ENCODE results near the gene CCKAR.

DNA sequence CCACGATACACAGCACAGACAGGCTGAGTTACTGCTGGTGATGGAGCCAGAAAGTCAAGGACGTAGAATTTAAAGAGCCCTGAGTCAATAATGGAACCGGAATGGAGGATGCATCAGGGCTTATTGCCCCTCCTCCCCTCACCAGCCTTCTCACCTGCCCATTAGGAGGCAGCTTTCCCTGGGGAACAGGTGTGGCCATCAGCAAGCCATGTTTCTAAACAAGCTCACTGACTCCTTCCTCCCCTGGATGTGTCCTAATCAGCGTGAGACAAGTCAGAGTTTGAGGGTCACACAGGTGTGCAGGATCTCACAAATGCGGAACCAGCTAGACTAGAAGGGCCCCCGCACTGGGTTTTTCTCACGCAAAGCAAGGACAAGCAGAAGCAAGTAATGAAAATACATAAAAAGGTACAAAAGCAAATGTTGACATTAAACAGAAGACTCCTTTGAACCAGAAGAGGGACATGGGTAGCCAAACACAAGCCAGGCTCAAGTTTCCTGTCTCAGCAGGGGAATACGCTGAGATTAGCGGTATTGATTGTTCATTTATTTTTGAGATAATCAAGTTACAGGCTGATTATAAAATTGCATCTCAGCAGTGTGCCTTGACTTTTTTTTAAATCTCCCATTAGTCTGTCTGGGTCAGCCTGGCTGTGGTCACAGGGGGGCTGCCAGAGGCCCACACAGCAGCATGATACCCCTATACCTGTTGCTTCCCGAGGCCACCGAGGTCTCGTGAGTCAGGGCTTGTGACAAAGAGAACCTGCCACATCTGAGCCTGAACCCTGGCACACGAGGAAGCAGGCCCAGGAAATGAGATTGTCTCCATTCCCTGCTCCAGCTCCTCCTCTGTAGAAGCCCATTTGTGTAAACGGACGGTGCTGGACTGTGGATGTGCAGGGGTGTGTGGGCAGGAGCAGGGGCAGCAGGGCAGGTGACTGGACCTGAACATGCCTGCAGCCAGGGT lies 37.4 kb downstream of the CCKAR start:
- TF ChIP-seq, protein P1, sequence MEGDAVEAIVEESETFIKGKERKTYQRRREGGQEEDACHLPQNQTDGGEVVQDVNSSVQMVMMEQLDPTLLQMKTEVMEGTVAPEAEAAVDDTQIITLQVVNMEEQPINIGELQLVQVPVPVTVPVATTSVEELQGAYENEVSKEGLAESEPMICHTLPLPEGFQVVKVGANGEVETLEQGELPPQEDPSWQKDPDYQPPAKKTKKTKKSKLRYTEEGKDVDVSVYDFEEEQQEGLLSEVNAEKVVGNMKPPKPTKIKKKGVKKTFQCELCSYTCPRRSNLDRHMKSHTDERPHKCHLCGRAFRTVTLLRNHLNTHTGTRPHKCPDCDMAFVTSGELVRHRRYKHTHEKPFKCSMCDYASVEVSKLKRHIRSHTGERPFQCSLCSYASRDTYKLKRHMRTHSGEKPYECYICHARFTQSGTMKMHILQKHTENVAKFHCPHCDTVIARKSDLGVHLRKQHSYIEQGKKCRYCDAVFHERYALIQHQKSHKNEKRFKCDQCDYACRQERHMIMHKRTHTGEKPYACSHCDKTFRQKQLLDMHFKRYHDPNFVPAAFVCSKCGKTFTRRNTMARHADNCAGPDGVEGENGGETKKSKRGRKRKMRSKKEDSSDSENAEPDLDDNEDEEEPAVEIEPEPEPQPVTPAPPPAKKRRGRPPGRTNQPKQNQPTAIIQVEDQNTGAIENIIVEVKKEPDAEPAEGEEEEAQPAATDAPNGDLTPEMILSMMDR (IDR thresholded peaks at IDR 0.05), result no peak
- TF ChIP-seq POLR2A (IDR thresholded peaks at IDR 0.05), result no peak

All from heart left ventricle (tissue), 13 donors.